K562 (cell line): ENCODE measurements around the gene RELA. TPM values are rescaled to one million over a fixed set of nuclear protein-coding genes. Genes with fewer than 3 reads are reported as not detected.

Experiments used
- ATAC-seq: fragments of 200-7000 bp; cut with Tn5 transposase; 3 replicates; pipeline ENCODE4 v1.9.1; 2020; ENCODE audit warnings: moderate library complexity
- BruUV-seq: library from RNA; stranded (reverse); fragments of 400-500 nt; replicated peaks from 2 replicates; lab custom pipeline; 2021; lab: Mats Ljungman, UMichigan
- CTCF ChIA-PET: fragments of 300-600 bp; formaldehyde crosslinking; extraction: SDS; loops from one replicate; lab custom pipeline; 2021; ENCODE audit warnings: low intra/inter-chr PET ratio; lab: Yijun Ruan, JAX
- POLR2A ChIA-PET: fragments of 300-600, 350-650 bp; sonication (Branson Sonifier 250); formaldehyde crosslinking; extraction: SDS; loops from one replicate; lab custom pipeline; 2021; ENCODE audit warnings: antibody characterized with exemption, inconsistent platforms; lab: Yijun Ruan, JAX
- DNase-seq, 4 experiments: peaks; one replicate each; pipeline versions ENCODE4 v3.0.0 to v3.0.0-alpha.2; 2011 to 2018; ENCODE audit warnings: low spot score in 3 of 4, mixed read lengths in 3 of 4; ENCODE audit errors: extremely low read depth in 1 of 4
- FAIRE-seq: peaks from 2 replicates; lab custom pipeline; 2011; peaks lifted over from hg19 to GRCh38; lab: Jason Lieb, UNC
- H2AFZ ChIP-seq: 2 replicates; pipeline ENCODE4 v1.6.0; 2011; ENCODE audit warnings: low read depth, low read length, control low read depth, inconsistent platforms
- H3K27ac ChIP-seq: fragments of 200-600 bp; 3 replicates; pipeline ENCODE4 v1.8.0; 2011; ENCODE audit warnings: low read depth, mild to moderate bottlenecking, control low read depth, inconsistent platforms, low read length, moderate library complexity, mixed read lengths; ENCODE audit errors: extremely low read depth
- H3K27me3 ChIP-seq, 2 experiments: fragments of 300-600 bp in 1 of 2; 2 replicates in 1 of 2; 3 replicates in 1 of 2; pipeline versions ENCODE4 v1.6.0 to v1.8.0; 2011; ENCODE audit warnings: inconsistent platforms in 2 of 2, low read length in 2 of 2, mild to moderate bottlenecking in 1 of 2, mixed read lengths in 1 of 2, moderate library complexity in 1 of 2; ENCODE audit not compliant: control insufficient read depth in 2 of 2, insufficient read depth in 2 of 2
- H3K36me3 ChIP-seq: fragments of 300-600 bp; 3 replicates; pipeline ENCODE4 v1.8.0; 2011; ENCODE audit warnings: mild to moderate bottlenecking, low read length, inconsistent platforms; ENCODE audit not compliant: control insufficient read depth, insufficient read depth
- H3K4me1 ChIP-seq, 2 experiments: fragments of 200-600 bp in 1 of 2; replicated peaks in 1 of 2; 2 replicates in 1 of 2; 3 replicates in 1 of 2; pipeline versions ENCODE4 v1.5.1 to v1.8.0; 2011; ENCODE audit warnings: inconsistent platforms in 2 of 2, low read length in 2 of 2, mild to moderate bottlenecking in 1 of 2, mixed read lengths in 1 of 2, moderate library complexity in 1 of 2; ENCODE audit not compliant: control insufficient read depth in 2 of 2, insufficient read depth in 2 of 2
- H3K4me2 ChIP-seq: 2 replicates; pipeline ENCODE4 v1.6.1; 2011; ENCODE audit warnings: low read length, control low read depth, inconsistent platforms, mixed read lengths; ENCODE audit not compliant: insufficient read depth
- H3K4me3 ChIP-seq: fragments of 200-600 bp; sonication (generic), shearing (Covaris generic); 2 replicates; pipeline ENCODE4 v1.5.1; 2016; ENCODE audit warnings: control low read depth, inconsistent platforms
- H3K79me2 ChIP-seq: fragments of 200-600 bp; 3 replicates; pipeline ENCODE4 v1.8.0; 2011; ENCODE audit warnings: low read length, inconsistent platforms; ENCODE audit not compliant: control insufficient read depth, insufficient read depth
- H3K9ac ChIP-seq, 2 experiments: 2 replicates each; pipeline versions ENCODE4 v1.6.0 to v1.6.1; 2011; ENCODE audit warnings: low read depth in 2 of 2, low read length in 2 of 2, control low read depth in 1 of 2, inconsistent platforms in 1 of 2, mild to moderate bottlenecking in 1 of 2, mixed read lengths in 1 of 2; ENCODE audit not compliant: insufficient read depth in 1 of 2
- H3K9me1 ChIP-seq: one replicate; pipeline ENCODE4 v1.6.0; 2011; ENCODE audit warnings: inconsistent platforms, mild to moderate bottlenecking, low read length, moderate library complexity; ENCODE audit not compliant: control insufficient read depth, insufficient read depth
- H3K9me3 ChIP-seq: replicated peaks from 2 replicates; pipeline ENCODE4 v1.5.1; 2011; ENCODE audit warnings: low read depth, low read length, inconsistent platforms; ENCODE audit not compliant: control insufficient read depth, insufficient read depth
- H4K20me1 ChIP-seq: replicated peaks from 2 replicates; pipeline ENCODE4 v1.6.1; 2011; ENCODE audit warnings: low read length, inconsistent platforms, mixed read lengths; ENCODE audit not compliant: control insufficient read depth, insufficient read depth
- ARID2 ChIP-seq: fragments of 450-650 bp; IDR thresholded peaks from 2 replicates; pipeline ENCODE4 v1.6.1; 2017; ENCODE audit warnings: antibody characterized with exemption, mild to moderate bottlenecking
- BHLHE40 ChIP-seq: IDR thresholded peaks from 2 replicates; pipeline ENCODE4 v1.6.1; 2011; ENCODE audit warnings: low read length, improper control_type of control experiment
- CBX5 ChIP-seq: IDR thresholded peaks from 2 replicates; pipeline ENCODE4 v1.6.1; 2014; ENCODE audit warnings: low read depth, borderline replicate concordance
- FIP1L1 ChIP-seq: fragments of 200-400 bp; formaldehyde crosslinking; IDR thresholded peaks from 2 replicates; pipeline ENCODE4 v1.6.1; 2018; ENCODE audit warnings: mild to moderate bottlenecking, low read depth, low read length; ENCODE audit not compliant: poor library complexity, severe bottlenecking
- NBN ChIP-seq: fragments of 450-650 bp; IDR thresholded peaks from 2 replicates; pipeline ENCODE4 v1.6.1; 2016; ENCODE audit warnings: low read depth, mild to moderate bottlenecking
- NR3C1 ChIP-seq: sonication (generic); formaldehyde crosslinking; IDR thresholded peaks from 2 replicates; pipeline ENCODE4 v1.8.1; 2022; ENCODE audit warnings: missing genetic modification reagents
- POLR2G ChIP-seq: fragments of 200-400 bp; formaldehyde crosslinking; IDR thresholded peaks from 2 replicates; pipeline ENCODE4 v1.6.1; 2017; ENCODE audit warnings: low read depth, mild to moderate bottlenecking, antibody characterized with exemption, low read length, moderate library complexity
- SMARCB1 ChIP-seq: IDR thresholded peaks from 2 replicates; pipeline ENCODE4 v1.6.1; 2011; ENCODE audit warnings: improper control_type of control experiment, low read depth; ENCODE audit not compliant: insufficient read length
- SMC3 ChIP-seq: conservative IDR thresholded peaks from 2 replicates; pipeline ENCODE4 v1.6.1; 2011; ENCODE audit warnings: low read depth, low read length, improper control_type of control experiment; ENCODE audit not compliant: insufficient read depth
- STAT5B ChIP-seq: fragments of 250-450 bp; sonication (Bioruptor Pico); IDR thresholded peaks from 2 replicates; pipeline ENCODE4 v1.8.0; 2021; ENCODE audit warnings: mild to moderate bottlenecking, inconsistent platforms
- ZNF764 ChIP-seq: fragments of 250-450 bp; sonication (Bioruptor Pico); IDR thresholded peaks from 2 replicates; pipeline ENCODE4 v1.4.0; 2020; ENCODE audit warnings: low read depth, mild to moderate bottlenecking, moderate library complexity
- whole genome bisulfite sequencing: fragments of 100-300 bp; shearing (Covaris generic); methylation state at CpG from one replicate; pipeline ENCODE4 v1.1.6; 2016; ENCODE audit warnings: low coverage, mixed read lengths; ENCODE audit not compliant: insufficient coverage; ENCODE audit errors: missing lambda C conversion rate; 5-methylcytosine and 5-hydroxymethylcytosine counted together
- in situ Hi-C: fragments of 300-500 bp; cut with MboI; formaldehyde crosslinking; loops from 4 replicates; pipeline ENCODE4 v1.15.0; 2018; ENCODE audit warnings: inconsistent platforms, mixed read lengths
- intact Hi-C: fragments of 100-400 bp; cut with micrococcal nuclease; formaldehyde crosslinking; loops from 2 replicates; pipeline ENCODE4 v1.14.2; 2022
- polyA plus RNA-seq, 8 experiments: library from polyadenylated mRNA; depleted of rRNA in 4 of 8; stranded (reverse) in 5 of 8; unstranded in 3 of 8; fragments of >200 nt; fragmentation: Nextera tagmentation in 2 of 8; fragmentation: Illumina TruSeq in 1 of 8; extraction: Ambion mirVana in 2 of 8; extraction: Trizol in 1 of 8; gene quantifications; 2 replicates each; pipeline versions ENCODE4 v1.2.1 to v1.2.3, GENCODE V29; 2011 to 2014; ENCODE audit warnings: inconsistent platforms in 1 of 8, missing spikeins in 1 of 8
- total RNA-seq, 7 experiments: library from RNA; depleted of rRNA in 6 of 7; stranded (reverse); fragments of >200 nt in 6 of 7; fragmentation: Illumina TruSeq in 2 of 7; extraction: Trizol in 2 of 7; gene quantifications; 2 replicates each; pipeline versions ENCODE4 v1.2.1 to v1.2.3, GENCODE V29; 2011 to 2021; ENCODE audit warnings: low replicate concordance in 1 of 7
- TF ChIP-seq, protein P1 (sequence below), 2 experiments: fragments of 450-650 bp; formaldehyde crosslinking in 1 of 2; IDR thresholded peaks; 2 replicates each; pipeline versions ENCODE4 v1.4.0 to v1.6.1; 2014 to 2020; ENCODE audit warnings: mild to moderate bottlenecking in 2 of 2, borderline replicate concordance in 1 of 2, low read depth in 1 of 2

The RELA gene
- total and polyA plus RNA-seq, 9 of the 15 experiments (the other 6 are each of a cell fraction or from before 2014, with no cell fraction given), result 6.0 to 67.4 (median 20.6) TPM

DNA sequence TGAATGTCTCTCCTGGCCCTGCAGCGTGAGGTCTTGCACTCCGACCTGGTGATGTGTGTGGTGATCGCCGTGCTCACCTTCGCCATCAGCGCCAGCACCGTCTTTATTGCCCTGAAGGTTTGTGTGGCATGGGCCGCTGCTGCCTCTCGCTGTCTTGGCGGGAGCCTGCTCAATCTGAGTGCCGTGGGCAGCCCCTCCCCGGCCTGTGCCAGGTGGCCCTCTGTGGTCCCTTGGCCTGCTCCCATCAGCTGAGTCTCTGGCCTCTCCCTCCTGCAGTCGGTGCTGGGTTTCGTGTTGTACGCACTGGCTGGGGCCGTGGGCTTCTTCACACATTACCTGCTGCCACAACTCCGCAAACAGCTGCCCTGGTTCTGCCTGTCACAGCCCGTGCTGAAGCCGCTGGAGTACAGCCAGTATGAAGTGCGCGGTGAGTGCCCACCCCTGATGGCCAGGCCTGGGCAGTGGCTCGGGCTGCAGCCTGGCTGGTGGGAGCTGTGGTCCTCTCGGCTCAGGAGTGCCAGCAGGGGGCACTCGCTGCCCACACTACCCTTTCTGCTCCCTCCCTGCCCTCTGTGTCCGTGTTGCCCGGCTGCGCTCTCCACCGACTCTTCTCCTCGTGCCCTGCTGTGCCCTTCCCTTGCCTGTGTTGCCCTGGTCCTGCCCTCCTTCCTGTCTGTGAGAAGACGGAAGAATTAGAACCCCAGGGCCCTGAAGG is 36.9 kb downstream of the RELA start:
- Histone ChIP-seq H3K9ac (0 out of 4 replicates have a peak overlapping the region, but pooled peaks of 1 of the 2 experiments have one; percentile 21), H4K20me1 (0 out of 2 replicates have a peak, but pooled peaks cover 5% of the 10 kb centered on the region), H3K79me2 (no peaks in the 10 kb centered on the region; the same call in 2 of the 3 replicates), H3K36me3 (peaks cover 94% of the 10 kb centered on the region; the same call in 2 of the 3 replicates), H3K9me1 (no peaks in the 10 kb centered on the region), H3K4me3 (no peak overlapping the region), H3K9me3 (no peaks in the 10 kb centered on the region), H3K4me2 (no peak overlapping the region), H3K4me1 (peaks cover 0 to 28% of the 10 kb centered on the region in 2 experiments; a peak in 1 of 5 replicates), H2AFZ (no peak overlapping the region), H3K27ac (no peak overlapping the region), H3K27me3 (no peaks in the 10 kb centered on the region)
- intact Hi-C loops (no loop called here), in situ Hi-C loops (no loop called here)
- peak; percentile 81 for ATAC-seq
- DNase-seq, result peak in 3 of 4 experiments; percentile 32 to 46 (median 39)
- CTCF ChIA-PET, result interaction anchor here (1.1 to 2.2 kb wide), 3 partner anchors 192 to 363 kb away, joined by 5 to 27 read pairs (median 6); no protein-coding TSS in a partner anchor
- 91% methylated on average over 26 of the region's 30 CpGs for WGBS
- POLR2A ChIA-PET, result interaction anchor here (0.5 to 1.9 kb wide), 4 partner anchors 8 to 87 kb away, joined by 3 to 7 read pairs (median 3); partner anchors contain the start of gene PCNX3
- BruUV-seq, result no TSS peak
- no peak for FAIRE-seq
- TF ChIP-seq NR3C1 (CRISPR knock-in tag) (no peak), STAT5B (CRISPR knock-in tag) (no peak), BHLHE40 (0 out of 2 replicates have a peak, but pooled peaks have one; percentile 22), SMARCB1 (no peak), ZNF764 (CRISPR knock-in tag) (no peak), CBX5 (no peak), FIP1L1 (no peak), ARID2 (peak; percentile 44; the same call in 1 of the 2 replicates), POLR2G (0 out of 2 replicates have a peak, but pooled peaks have one; percentile 36), NBN (no peak), SMC3 (peak; percentile 61)
- TF ChIP-seq, protein P1, sequence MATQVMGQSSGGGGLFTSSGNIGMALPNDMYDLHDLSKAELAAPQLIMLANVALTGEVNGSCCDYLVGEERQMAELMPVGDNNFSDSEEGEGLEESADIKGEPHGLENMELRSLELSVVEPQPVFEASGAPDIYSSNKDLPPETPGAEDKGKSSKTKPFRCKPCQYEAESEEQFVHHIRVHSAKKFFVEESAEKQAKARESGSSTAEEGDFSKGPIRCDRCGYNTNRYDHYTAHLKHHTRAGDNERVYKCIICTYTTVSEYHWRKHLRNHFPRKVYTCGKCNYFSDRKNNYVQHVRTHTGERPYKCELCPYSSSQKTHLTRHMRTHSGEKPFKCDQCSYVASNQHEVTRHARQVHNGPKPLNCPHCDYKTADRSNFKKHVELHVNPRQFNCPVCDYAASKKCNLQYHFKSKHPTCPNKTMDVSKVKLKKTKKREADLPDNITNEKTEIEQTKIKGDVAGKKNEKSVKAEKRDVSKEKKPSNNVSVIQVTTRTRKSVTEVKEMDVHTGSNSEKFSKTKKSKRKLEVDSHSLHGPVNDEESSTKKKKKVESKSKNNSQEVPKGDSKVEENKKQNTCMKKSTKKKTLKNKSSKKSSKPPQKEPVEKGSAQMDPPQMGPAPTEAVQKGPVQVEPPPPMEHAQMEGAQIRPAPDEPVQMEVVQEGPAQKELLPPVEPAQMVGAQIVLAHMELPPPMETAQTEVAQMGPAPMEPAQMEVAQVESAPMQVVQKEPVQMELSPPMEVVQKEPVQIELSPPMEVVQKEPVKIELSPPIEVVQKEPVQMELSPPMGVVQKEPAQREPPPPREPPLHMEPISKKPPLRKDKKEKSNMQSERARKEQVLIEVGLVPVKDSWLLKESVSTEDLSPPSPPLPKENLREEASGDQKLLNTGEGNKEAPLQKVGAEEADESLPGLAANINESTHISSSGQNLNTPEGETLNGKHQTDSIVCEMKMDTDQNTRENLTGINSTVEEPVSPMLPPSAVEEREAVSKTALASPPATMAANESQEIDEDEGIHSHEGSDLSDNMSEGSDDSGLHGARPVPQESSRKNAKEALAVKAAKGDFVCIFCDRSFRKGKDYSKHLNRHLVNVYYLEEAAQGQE (IDR thresholded peaks at IDR 0.05; ENCODE audit: borderline replicate concordance), result peak; percentile 47
- TF ChIP-seq, protein P1 (CRISPR knock-in tag; IDR thresholded peaks at IDR 0.05; ENCODE audit: low read depth), result no peak
